GM19193 (cell line): ENCODE measurements around the gene CEP170B.

Experiments
- POLR2A ChIP-seq: IDR thresholded peaks from 4 replicates; pipeline ENCODE4 v1.6.1; 2011; ENCODE audit not compliant: insufficient read depth, insufficient read length; ENCODE audit errors: extremely low read depth

The CEP170B gene

GRCh38 chr14:104870368-104871144 is 5.5 kb downstream of the CEP170B start:
- no peak for TF ChIP-seq POLR2A

- TF ChIP-seq POLR2A, result no peak
These were observed 6.1 kb downstream of the CEP170B start for GRCh38 chr14:104871145-104871655.

- TF ChIP-seq POLR2A, result no peak
These were observed 6.8 kb downstream of the CEP170B start for GRCh38 chr14:104871656-104872468.

DNA sequence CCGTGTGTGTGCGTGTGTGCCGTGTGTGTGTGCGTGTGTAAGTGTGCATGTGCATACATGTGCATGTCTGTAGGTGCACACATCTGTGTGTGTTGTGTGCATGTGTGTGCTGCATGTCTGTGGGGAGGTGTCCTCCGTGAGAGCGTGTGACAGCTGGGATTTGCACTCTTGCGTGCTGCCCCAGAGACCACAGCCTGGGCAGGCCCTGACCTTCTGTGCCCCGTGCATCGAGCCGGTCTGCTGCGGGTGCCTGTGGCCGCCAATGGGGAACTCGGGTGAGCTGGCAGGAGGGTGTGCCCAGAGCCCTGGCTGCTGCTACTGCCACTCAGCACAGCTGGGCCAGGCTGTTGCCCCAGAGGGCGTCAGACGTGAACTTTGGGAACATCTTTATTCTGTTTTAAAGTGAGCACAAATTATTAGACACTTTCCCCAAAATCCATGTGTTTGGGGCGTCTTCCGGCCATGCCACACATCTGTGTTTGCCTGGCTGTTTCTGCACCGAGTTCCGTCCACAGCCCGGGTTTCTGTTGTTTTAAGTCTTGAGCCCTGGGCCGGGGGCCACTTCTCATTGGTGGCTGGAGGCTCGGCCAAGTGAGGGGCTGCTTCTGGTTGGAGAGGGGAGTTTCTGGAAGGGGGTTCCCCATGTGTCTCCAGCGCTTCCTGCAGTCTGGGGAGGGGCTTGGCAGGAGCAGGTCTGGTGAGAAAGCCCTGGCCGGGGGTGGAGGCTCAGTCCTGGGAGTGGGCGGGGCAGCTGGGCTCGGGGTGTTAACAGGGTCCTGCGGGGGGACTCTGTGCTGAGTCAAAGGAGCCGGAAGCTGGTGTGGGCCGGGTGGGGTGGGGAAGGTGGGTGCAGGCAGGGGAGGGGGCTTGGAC is 7.6 kb downstream of the CEP170B start:
- no peak for TF ChIP-seq POLR2A

- no peak for TF ChIP-seq POLR2A
These were observed 8.4 kb downstream of the CEP170B start for GRCh38 chr14:104873380-104874055.

DNA sequence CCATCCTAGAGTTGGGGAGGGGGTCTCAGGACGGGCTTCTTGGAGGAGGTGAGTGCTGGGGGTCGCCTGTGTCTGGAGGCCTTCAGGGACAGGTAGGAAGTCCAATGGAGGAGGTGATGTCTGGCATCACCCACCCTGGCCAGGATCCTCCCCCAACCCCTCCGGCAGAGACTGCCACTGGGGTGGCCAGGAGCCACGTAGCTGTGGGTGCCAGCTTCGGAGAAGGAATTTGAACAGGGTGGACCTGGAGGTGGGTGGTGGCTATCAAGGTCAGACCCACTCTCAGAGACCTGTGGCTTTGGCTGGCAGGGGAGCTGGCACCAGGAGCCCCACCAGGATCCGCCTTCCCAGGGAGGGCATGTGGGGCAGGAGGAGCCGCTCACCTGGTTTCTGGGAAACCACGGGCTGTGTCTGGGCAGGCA is 9.1 kb downstream of the CEP170B start:
- no peak for TF ChIP-seq POLR2A

- no peak for TF ChIP-seq POLR2A
These were observed 9.7 kb downstream of the CEP170B start for GRCh38 chr14:104874571-104875411.

DNA sequence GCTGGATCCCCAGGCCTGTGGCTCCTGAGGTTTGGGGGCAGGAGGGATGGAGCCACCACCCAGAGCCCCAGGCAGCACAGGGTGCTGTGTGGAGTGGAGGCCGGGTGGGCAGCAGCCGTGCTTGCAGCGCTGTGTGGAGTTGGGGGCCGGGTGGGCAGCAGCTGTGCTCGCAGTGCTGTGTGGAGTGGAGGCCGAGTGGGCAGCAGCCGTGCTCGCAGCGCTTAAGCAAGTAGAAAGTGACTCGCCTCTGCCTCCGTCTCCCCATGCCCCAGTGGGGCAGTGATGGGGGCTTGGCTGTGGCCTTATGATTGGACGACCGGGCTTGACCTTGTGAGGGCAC is 10.3 kb downstream of the CEP170B start:
- no peak for TF ChIP-seq POLR2A

DNA sequence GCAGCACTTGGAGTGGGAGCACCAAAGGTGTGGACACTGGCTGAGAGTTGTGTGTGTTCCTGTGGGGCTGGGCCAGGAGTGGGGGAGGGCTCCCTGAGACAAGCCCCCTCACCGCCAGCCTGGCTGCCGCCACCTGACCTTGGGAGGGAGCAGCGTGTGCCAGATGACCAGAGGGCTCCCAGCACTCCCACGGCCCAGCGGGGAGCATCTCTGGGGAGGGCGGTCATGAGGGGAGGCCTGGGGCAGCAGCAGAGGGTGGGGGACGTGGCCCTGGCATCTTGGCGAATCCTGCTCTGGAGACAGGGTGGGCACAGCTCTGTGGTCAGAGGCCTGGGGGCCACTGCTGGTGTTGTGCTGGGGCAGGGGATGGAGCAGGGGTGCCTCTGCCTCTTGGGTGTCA is 10.7 kb downstream of the CEP170B start:
- no peak for TF ChIP-seq POLR2A

GRCh38 chr14:104876251-104876699 is 11.2 kb downstream of the CEP170B start:
- no peak for TF ChIP-seq POLR2A

- no peak for TF ChIP-seq POLR2A
These were observed 12.2 kb downstream of the CEP170B start for GRCh38 chr14:104877066-104877805.

DNA sequence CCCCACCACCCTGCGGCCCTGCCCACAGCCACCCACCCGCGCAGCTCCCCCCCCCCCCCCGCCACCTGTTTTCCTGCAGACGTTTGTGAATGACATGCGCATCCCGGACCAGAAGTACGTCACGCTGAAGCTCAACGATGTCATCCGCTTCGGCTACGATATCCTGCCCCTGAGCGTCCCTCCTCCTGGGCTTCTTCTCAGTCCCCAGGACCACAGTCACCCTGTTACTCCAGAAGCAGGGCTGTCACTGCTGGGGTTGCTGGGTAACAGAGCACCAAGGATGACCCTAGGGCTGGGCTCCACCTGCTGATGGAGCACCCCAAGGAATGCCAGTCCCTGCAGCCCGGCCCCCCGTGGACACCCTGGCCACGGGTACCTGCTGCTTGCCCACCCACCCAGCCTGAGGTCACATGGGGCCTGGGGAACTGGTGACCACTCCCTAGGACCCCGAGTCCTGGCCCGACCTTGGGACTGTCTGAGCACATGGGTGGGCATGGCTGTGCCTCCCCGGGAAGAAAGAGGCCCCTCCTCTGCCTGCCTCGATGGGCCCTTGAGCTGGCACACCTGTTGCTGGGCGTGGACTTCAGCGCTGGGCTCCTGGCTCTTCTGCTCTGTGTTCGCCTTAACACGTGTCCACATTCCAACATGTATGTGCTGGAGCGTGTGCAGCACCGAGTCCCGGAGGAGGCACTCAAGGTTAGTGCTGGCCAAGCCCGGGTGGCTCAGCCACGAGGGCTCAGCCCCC is 12.9 kb downstream of the CEP170B start:
- no peak for TF ChIP-seq POLR2A
